A673 (cell line): ENCODE data around the gene OSBPL1A.

Experiments
- CTCF ChIP-seq: fragments of 300-800, 200-600 bp; sonication (generic); conservative IDR thresholded peaks from 2 replicates; pipeline ENCODE4 v1.5.1; 2017; ENCODE audit warnings: low read depth, mild to moderate bottlenecking, antibody characterized with exemption, low read length, moderate library complexity, mixed read lengths
- EZH2 ChIP-seq: fragments of 200-600 bp; sonication (generic); IDR thresholded peaks from 2 replicates; pipeline ENCODE4 v1.6.1; 2017; ENCODE audit warnings: borderline replicate concordance, low read depth, mild to moderate bottlenecking, mixed read lengths, antibody characterized with exemption, low read length; ENCODE audit not compliant: poor library complexity, severe bottlenecking

GRCh38 chr18:24195296-24196053 is 202.1 kb downstream of the OSBPL1A start:
- TF ChIP-seq CTCF (no peak), EZH2 (no peak)
